ENCODE results near the gene DPM1.

The DPM1 gene

DNA sequence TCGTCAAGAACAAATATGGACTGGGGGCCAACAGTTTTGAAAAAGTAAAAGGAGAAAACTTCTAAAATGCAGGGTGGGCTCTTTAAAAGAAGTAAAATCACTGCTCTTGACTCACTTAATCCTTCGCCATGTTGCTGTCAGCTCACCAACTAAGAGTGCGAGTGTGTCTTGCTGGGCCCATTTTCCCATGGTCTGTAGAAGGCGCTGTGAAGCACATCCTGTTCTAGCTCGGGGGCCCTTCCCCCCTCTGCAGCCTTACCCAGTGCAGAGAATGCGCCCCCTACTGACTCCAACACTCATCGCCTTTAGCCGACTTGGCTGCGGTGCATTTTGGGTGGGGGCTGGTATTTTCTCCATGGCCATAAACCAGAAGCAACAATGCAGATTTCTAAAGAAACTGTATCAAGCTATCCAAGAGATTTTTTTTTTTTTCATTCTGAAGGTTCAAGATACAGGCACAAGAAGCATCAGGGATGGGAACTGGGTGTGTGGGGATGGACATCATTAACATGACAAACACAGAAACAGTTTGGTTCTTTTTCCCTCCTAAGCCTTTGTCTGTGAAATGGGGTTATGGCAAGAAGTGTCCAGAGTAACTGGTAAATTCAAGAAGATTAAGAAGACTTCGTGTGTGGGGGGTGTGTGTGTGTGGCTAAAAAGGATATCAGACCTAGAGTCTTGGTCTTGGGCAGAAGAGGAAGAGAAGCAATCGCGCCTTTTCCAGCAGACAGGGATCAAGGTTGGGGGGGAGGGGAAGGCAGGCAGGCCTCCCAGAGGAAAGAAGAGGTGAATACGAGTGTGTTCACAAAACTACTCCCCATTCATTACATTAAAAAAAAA lies 28.8 kb downstream of the DPM1 start:
- peak; percentile 86 for DNase-seq

DNA sequence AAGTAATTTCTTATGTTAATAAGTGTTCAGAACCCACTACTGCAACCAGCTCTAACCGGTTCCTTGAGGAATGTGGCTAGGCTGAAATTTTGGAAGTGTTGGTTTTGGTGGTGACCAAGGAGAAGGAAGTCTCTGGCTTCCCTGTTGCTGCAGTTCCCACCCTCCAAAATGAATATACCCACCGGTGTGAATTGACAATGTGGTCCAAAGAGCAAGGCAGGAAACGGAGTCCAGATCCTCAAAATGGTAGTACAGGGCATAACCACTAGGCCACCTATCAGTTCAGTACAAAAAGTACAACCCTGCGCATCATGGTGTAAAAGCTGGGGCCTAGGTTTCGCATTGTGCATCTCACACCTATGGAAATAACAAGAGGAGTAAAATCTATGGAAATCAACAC lies 29.9 kb downstream of the DPM1 start:
- no peak for DNase-seq

DNA sequence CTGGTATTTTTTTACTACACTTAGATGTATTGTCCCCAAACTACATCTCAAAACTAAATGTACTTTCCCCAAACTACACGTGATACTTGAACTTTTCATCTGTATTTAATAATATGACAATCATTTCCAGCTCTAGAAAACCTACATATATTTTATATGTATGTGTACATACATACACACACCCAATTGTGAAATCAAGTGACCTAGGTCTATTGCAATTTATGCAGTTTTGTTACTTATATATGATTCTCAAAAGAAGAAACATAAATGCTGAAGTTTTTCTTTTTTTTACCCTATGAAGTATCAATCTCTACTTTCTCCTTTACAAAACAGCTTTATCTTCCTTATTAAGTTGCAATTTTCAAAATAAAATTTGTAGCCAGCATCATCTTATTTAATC lies 31.8 kb downstream of the DPM1 start:
- no peak for DNase-seq

DNA sequence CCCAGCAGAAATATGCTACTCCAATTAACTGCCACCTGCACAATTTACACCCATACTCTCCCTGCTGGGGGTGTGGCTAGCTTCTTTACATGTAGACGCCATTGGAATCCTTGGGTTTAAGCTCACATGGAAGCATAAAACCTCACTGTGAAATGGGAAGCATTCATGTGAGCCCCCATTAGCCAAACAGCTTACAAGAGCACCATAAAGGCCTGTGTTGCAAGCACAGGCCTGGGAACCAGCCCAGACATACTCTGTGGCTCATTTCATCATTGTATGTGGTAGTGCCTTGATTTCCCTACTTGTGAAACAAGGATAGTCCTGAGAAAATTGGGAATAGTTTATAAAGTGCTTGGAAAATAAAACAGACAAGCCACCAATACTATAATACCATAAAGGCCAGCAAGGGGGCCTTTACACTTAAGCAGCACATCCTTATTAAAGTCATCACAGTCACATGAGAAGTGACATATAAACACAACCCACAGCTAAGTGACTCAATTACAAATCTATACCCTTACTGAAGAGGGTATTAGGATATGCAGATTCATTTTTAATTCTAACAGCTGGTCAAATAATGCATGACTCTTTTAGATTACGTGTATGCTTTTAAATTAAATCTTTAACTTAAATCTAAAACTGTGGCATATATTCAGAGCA lies 33.9 kb downstream of the DPM1 start:
- DNase-seq: no peak

DNA sequence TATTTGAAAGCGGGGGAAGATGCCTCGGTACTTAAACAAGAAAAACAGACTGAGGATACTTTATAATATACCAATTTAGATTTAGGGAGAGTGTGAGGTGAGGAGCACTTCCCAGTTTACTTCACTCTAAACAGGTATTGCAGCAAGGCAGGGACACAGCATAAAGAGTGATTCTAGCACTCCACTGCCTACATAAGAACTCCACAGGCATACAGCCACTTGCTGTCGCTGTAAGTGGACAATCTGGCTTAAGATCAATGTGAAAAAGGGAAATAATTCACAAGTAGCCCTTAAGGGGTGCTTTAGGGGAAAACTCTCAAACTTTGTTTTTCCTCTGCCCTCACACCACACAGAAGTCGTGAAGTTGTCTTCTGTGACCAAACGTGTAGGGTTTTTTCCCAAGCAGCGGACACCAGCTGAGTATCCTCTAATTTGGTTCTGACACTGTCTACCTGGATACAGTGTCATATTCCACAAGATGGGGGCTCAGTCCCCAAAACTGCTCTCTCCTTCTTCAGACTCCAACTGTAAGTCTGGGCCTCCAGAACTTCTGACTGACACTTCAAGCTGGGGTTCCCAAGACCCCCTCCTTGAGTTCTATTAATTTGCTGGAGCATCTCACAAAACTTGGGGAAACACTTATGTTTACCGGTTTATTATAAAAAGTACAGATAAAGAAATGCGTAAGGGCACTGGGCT lies 36.4 kb downstream of the DPM1 start:
- no peak for DNase-seq

DNA sequence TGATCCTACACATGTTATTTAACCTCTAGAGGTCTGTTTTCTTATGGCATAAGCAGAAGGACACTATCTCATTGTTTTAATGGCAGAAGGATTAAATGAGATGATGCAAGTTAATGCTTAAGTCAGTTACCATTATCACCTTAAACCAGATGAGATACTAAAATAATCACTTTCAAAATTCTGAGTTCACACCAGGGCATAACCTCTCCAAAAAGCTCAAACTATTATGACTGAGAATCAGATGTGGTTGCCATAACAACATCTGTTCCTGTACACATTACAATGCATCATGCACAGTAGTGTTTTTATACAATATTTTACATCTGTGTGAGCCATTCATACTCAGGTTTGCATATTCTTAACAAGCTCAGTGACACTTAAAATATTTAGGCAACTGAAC lies 37.3 kb downstream of the DPM1 start:
- DNase-seq: no peak

DNA sequence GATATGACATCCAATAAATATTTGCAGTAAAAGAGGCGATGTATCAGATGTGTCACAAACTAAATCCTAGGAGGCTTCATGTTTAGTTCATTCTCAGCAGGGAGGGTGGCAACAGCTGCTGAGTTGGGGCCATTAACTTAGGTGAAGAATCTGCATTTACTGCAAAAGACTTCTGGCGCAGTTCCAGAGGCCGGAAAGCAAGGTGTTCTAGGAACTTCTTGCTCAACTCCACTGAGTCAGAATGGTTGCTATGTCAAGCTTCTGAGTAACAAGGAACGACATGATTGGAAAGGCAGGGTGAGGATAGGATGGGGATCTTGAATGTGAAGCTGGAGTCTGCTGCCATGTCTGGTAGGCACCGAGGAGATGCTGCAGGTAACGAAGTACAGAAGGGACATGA lies 38.8 kb downstream of the DPM1 start:
- DNase-seq: peak; percentile 46

DNA sequence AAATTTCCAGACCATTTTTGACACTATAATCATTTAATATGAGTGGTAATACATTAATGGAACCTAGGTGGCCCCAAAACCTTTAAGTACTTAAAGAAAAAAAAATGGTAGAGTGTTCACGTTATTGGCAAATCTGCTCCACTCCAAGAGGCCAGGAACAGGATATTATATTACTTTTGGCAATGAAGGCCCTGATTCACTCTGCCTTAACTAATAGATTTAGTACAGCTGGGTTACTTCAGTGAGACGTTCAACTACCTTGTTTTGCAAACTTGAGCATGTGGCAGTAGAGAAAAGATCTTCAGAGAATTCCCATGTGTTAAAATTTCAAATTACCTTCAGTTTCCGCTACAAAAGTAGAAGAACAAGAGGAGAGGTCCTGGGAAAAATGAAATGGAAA lies 39.9 kb downstream of the DPM1 start:
- peak; percentile 67 for DNase-seq

DNA sequence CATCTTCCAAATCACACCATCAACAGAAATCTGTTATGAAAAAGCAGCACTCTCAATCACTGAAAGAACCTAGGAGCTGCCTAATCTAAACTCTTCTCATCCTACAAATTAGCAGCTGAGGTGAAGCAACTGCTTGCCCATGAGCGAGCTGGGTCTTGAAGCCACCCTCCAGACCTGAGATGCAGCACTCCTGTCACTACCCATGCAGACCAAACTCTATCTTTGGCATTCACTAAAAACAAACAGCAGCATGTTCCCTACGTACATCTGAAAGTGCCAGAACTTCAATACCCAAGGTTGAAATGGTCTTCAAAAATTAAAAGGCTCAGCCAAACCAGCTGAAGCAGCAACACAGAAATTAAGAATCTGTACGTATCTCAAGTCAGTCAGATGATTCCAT lies 41.4 kb downstream of the DPM1 start:
- DNase-seq: no peak

DNA sequence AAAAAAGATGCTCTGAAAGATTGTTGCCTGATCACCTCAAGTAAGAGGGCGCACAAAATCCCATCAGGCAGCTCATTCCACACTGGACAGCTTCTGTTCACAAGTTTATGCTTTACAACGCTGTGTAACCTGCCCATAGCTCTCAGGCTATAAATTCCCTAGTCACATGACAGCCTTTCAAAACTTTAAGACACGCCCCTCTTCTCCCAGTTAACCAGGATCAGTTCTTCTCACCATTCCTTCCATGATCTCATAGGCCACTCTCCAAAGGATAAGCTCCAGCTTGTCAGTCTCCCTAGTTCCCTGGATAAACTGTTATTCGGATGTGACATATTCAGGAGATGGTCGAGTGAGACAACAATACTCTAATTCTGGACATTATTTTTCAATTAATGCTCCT lies 42.1 kb downstream of the DPM1 start:
- DNase-seq: no peak

DNA sequence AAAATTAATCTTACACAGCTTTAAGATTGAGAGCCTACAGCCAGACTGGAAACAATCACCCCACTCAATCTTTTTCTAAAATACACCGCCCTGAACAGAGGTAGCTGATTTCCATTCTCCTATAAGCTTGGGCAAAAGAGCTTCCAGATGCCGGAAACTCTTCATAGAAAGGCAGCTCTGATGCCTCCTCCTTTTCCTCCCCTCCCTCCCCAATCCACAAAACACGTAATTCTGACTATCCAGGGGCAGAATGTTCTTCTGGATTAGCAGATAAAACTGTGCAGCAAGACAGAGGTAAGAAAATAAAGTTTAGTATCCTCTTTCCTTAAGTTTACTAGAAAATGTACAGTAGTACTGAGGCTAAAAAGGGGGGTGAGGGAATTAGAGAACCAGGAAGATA lies 42.9 kb downstream of the DPM1 start:
- DNase-seq: no peak

DNA sequence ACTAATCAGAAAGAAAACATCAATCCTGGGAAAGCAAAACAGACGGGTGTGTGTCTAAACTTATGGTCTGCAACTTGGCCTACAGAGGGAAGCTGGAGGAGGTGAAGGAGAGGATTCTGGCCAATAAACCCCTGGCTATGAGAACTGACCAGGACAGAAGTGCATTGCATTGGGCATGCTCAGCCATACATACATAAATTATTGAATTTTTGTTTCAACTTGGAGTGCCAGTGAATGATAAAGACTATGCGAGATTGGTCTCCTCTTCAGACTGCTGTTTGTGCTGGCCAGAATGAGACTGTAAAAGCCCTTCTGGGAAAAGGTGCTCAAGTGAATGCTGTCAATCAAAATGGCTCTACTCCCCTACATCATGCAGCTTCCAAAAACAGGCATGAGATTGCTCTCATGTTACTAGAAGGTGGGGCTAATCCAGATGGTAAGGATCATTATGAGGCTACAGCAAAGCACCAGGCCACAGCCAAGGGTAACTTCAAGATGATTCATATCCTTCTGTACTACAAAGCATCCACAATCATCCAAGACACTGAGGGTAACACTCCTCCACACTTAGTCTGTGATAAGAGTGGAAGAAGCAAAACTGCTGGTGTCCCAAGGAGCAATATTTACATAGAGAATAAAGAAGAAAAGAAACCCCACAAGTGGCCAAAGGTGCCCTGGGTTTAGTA lies 44.5 kb downstream of the DPM1 start:
- peak; percentile 77 for DNase-seq

DNA sequence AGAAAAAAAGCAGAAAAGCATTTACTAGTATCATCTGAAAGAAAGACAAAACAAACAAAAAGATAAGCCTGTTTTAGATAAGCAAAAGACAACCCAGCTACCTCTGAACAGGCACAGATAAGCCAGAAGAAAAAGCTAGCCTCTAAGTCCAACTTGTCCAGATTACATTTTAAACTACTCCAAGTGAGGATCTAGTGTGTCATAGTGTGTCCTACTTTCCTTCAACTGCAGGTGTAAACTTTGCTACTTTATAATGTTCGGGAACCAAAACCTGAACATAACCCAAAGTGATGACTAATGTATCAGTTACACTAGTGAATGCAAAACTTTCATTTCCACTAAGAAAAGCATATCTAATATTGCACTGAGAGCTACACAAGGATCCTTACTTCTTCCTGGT lies 46.6 kb downstream of the DPM1 start:
- no peak for DNase-seq

DNA sequence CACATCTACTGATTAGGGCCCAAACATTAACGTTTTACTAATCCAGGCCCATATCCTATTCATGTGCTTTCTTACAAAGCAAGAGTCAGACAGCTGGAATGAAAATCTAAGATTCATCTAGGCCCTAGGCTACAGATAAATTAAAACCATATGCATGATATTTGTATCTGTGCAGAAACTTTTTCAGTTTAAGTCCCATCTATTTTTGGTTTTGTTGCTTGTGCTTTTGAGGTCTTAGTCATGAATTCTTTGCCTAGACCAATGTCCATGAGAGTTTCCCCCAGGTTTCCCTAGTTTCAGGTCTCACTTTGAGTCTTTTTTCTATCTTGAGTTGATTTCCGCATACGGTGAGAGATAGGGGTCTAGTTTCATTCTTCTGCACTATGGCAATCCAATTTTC lies 47.3 kb downstream of the DPM1 start:
- no peak for DNase-seq

DNA sequence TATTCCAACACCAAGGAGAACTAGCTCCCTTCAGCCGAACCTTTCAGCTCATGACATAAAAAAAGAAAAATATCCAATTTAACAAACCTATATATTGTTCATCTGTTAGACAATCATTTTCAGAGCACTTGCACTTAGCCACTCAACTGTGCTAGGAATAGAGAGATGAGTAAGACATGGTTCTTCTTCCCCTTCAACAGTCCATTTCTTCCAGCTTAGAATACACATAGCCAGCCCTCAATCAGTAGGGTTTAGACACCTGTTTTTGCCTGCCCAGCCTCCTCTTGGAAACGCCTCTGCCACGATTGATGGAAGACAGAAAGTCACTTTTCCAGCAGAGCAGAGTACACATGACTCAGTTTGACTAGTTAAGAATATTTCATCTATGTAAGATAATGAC lies 48.9 kb downstream of the DPM1 start:
- no peak for DNase-seq

DNA sequence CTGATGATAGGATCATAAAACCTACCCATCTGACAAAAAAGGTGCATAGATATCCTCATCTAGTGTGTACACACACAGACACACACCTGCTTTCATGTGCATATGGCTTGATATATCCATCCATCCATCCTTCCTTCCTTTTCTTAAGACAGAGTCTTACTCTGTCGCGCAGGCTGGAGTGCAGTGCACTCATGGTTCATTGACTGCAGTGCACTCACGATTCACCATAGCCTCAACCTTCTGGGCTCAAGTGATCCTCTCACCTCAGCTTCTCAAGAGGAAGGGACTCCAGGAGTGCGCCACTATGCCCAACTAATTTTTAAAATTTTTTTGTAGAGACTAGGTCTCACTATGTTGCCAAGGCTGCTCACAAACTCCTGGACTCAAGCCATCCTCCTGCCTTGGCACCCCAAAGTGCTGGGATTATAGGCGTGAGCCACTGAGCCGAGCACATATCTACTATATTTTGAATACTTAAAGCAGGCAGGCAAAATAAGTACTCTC lies 54.2 kb downstream of the DPM1 start:
- DNase-seq: no peak

DNA sequence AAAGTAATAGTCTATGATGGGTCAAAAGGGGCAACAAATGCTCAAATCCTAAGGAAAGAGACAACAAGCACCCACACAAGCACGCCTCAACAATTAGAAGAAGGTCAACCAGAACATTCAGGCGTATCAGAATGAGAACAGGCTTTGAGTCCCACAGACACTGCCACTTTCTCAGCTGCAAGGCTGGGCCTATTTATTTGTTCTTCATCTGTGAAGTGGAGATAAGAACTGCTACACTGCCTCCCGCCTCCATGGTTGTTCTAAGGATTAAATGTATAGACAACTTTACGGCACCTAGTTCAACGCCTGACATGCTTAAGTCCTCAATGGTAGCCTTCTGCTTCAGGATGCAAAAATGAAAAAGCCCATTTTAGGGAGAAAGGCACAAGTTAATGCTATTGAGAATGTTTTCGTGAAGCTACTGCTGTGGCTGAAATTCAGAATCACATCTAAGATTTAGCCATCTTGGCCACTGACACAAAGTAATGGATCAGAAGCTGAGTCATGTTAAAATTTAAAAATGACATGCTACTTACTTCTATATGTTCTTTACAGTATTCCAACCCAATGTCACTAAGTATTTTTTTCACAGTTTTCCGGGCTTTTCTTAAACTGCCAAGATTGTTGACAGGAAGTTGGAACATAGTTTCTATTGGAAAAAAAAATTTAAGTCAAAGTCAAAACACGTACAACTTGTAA lies 54.8 kb downstream of the DPM1 start:
- DNase-seq: no peak

DNA sequence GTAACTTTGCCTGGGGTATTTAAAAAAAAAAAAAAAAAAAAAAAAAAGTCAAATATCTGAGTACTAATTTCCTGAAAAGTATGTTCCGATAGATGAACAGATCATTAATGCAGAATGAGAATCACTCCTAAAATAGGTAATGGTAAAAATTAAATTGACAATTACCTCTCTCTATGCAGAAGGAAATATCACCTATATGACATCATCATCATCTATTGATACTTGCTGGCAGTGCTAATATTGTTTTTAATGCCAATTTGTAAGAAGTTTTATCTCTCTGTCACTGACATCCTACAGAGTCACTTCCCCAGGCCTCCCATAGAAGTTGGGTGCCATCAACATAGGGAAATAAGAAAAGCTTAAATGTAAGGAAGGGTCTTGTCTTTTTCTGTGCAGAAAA lies 57.0 kb downstream of the DPM1 start:
- no peak for DNase-seq

DNA sequence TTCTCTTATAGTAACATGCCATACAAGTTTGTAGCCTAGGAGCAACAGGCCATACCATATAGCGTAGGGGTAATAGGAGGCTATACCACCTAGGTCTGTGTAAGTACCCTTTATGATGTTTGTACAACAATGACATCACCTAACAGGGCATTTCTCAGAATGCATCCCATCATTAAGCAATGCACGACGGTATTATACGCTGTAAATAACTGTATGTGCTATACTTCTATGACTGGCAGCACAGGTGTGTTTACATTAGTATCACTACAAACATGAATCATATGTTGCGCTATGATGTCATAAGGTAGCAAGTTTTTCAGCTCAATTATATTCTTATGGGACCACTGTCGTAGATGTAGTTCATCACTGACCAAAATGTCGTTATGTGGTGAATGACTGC lies 58.1 kb downstream of the DPM1 start:
- DNase-seq: no peak

DNA sequence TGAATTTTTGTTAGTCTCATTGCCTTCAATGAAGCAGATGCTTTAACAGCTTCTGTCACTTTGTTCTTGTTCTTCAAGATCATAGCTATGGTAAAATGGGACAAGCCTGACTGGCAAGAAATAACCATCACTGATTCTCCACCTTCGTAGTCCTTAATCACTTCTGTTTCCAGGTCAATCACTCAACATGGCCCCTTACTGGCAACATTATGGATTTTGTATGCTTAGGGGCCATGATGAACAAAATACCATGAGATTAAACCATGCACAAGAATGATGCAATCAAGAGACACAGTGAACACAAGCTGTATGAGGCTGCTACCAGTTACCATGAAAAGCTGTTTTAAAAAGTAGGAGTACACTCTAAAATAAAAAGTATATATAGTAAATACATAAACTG lies 59.9 kb downstream of the DPM1 start:
- no peak for DNase-seq

DNA sequence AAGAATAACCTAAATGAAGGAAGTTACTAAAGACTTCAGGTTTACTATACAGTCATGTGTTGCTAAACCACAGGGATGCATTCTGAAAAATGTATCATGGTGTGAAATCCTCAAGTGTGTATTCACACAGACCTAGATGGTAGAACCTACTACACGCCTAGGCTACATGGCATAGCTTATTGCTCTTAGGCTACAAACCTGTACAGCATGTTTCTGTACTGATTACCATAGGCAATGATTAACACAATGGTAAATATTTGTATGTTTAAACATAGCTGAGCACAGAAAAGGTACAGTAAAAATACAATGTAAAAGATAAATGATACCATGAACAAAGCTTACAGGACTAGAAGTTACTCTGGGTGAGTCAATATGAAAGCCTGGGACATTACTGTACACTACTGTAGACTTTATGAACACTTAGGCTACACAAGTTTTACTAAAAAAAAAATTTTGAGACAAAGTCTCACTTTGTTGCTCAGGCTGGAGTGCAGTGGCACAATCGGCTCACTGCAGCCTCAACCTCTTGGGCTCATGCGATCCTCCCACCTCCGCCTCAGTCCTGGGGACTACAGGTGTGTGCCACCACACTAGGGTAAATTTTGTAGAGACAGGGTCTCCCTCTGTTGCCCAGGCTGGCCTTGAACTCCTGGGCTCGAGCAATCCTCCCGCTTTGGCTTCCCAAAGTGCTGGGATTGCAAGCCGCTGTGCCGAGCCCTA lies 63.1 kb downstream of the DPM1 start:
- no peak for DNase-seq

DNA sequence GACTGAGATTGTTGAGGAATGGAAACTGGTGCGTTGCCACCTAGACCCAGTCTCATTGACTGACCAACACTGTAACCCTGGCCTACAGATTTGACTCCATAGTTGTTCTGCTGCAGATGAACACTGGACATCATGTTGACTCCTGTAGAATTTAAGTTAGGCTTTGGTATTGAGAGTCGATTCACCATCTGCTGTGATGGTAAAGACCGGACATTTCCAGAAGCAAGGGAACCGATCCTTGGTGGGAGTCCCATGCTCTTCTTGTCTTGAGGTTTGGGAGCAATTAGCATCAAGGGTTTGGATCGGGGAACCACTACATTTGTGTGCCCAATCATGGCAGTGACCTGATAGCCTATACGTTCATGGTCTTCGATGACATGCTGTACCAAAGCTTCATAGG lies 64.7 kb downstream of the DPM1 start:
- DNase-seq: no peak
